VCaP (cell line): Measurements from ENCODE around the gene CPT1B.

Source experiments
- H3K27ac ChIP-seq: fragments of 450-650 bp; 2 replicates; pipeline ENCODE4 v1.5.1; 2017
- CTCF ChIP-seq: fragments of 450-650 bp; conservative IDR thresholded peaks from 2 replicates; pipeline ENCODE4 v1.5.1; 2017; ENCODE audit warnings: mild to moderate bottlenecking, moderate library complexity

The CPT1B gene

GRCh38 chr22:50561401-50562358 is 16.5 kb downstream of the CPT1B start:
- TF ChIP-seq CTCF = no peak
- no peak overlapping the region for H3K27ac ChIP-seq

- H3K27ac ChIP-seq = no peak overlapping the region
- no peak for TF ChIP-seq CTCF
Measured at GRCh38 chr22:50560034-50560433, 18.2 kb downstream of the CPT1B start.

GRCh38 chr22:50556703-50557102 is 21.5 kb downstream of the CPT1B start:
- no peak for TF ChIP-seq CTCF

GRCh38 chr22:50553310-50553709 is 24.9 kb downstream of the CPT1B start:
- TF ChIP-seq CTCF = no peak
- H3K27ac ChIP-seq = no peak overlapping the region

More at GRCh38 chr22:50556703-50557102, 21.5 kb downstream of the CPT1B start:
- H3K27ac ChIP-seq = no peak overlapping the region

- no peak overlapping the region for H3K27ac ChIP-seq
- no peak for TF ChIP-seq CTCF
Measured at GRCh38 chr22:50551160-50551752, 27.0 kb downstream of the CPT1B start.

- no peak overlapping the region for H3K27ac ChIP-seq
- no peak for TF ChIP-seq CTCF
Measured at GRCh38 chr22:50550395-50550794, 27.8 kb downstream of the CPT1B start.

- TF ChIP-seq CTCF = no peak
- H3K27ac ChIP-seq = no peak overlapping the region
Measured at GRCh38 chr22:50548921-50549790, 29.1 kb downstream of the CPT1B start.
